H1 (cell line): ENCODE results near the gene TMEM222.

Source experiments
- CHD7 ChIP-seq: fragments of 300-600 bp; sonication (generic); IDR thresholded peaks from 2 replicates; pipeline ENCODE4 v1.7.1; 2012; ENCODE audit warnings: low read length, moderate library complexity, mild to moderate bottlenecking, inconsistent platforms; ENCODE audit not compliant: insufficient replicate concordance
- CTCF ChIP-seq, 3 experiments: IDR thresholded peaks; 1 replicate in 2 of 3; 2 replicates in 1 of 3; pipeline versions ENCODE4 v1.5.1 to v1.6.1; 2011; ENCODE audit warnings: low read length in 3 of 3, mild to moderate bottlenecking in 3 of 3, inconsistent platforms in 2 of 3, low read depth in 1 of 3, moderate library complexity in 1 of 3; ENCODE audit not compliant: insufficient read depth in 1 of 3; ENCODE audit errors: control extremely low read depth in 1 of 3
- EZH2 ChIP-seq: fragments of 200-600 bp; sonication (generic); IDR thresholded peaks from 2 replicates; pipeline ENCODE4 v1.7.1; 2012; ENCODE audit warnings: low read depth, mild to moderate bottlenecking, moderate library complexity, low read length, inconsistent platforms; ENCODE audit not compliant: severe bottlenecking
- GABPA ChIP-seq: IDR thresholded peaks from 2 replicates; pipeline ENCODE4 v1.6.1; 2011; ENCODE audit warnings: mild to moderate bottlenecking, low read length, moderate library complexity, borderline replicate concordance; ENCODE audit not compliant: insufficient read depth
- HDAC6 ChIP-seq: IDR thresholded peaks from one replicate; pipeline ENCODE4 v1.7.1; 2012; ENCODE audit warnings: low read depth, mild to moderate bottlenecking, inconsistent platforms, low read length, moderate library complexity
- JUND ChIP-seq: IDR thresholded peaks from 2 replicates; pipeline ENCODE4 v1.6.1; 2011; ENCODE audit warnings: mild to moderate bottlenecking, improper control_type of control experiment, low read length
- KDM1A ChIP-seq: fragments of 200-600, 300-600 bp; sonication (generic); IDR thresholded peaks from 2 replicates; pipeline ENCODE4 v1.7.1; 2016; ENCODE audit warnings: mild to moderate bottlenecking, low read length, borderline replicate concordance
- MAFK ChIP-seq: IDR thresholded peaks from 2 replicates; pipeline ENCODE4 v1.6.1; 2012; ENCODE audit warnings: low read depth, mild to moderate bottlenecking, improper control_type of control experiment, low read length
- POLR2A ChIP-seq, 2 experiments: IDR thresholded peaks; 1 replicate in 1 of 2; 2 replicates in 1 of 2; pipeline ENCODE4 v1.6.1; 2011; ENCODE audit warnings: low read depth in 2 of 2, low read length in 2 of 2, mild to moderate bottlenecking in 2 of 2; ENCODE audit errors: control extremely low read depth in 1 of 2
- RFX5 ChIP-seq: IDR thresholded peaks from 2 replicates; pipeline ENCODE4 v1.6.1; 2011; ENCODE audit warnings: low read depth, low read length, improper control_type of control experiment, borderline replicate concordance
- SP4 ChIP-seq: IDR thresholded peaks from 2 replicates; pipeline ENCODE4 v1.6.1; 2012; ENCODE audit warnings: low read length, inconsistent platforms
- YY1 ChIP-seq: IDR thresholded peaks from 2 replicates; pipeline ENCODE4 v1.6.1; 2011; ENCODE audit warnings: low read depth, mild to moderate bottlenecking, low read length

DNA sequence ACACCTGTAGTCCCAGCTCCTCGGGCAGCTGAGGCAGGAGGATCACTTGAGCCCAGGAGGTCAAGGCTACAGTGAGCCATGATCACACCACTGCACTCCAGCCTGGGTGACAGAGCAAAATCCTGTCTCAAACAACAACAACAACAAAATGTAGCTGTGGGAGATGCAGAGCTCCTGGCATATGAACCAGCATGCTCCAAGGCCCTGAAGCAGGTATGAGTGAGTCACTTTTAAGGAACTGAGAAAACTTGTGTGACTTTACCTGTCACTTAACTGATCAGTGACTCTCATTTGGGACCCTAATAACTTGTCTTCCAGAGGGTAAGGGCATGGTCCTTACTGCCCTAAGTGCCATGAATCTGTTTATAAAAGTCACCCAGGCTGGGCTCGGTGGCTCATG, 19.4 kb upstream of the TMEM222 start:
- TF ChIP-seq POLR2A (IDR thresholded peaks at IDR 0.05; ENCODE audit: control extremely low read depth in 1 of 2, low read depth in 2 of 2, low read length in 2 of 2), result no peak
- TF ChIP-seq GABPA, result no peak
- TF ChIP-seq SP4, result no peak
- no peak for TF ChIP-seq HDAC6
- TF ChIP-seq CTCF (IDR thresholded peaks at IDR 0.05; ENCODE audit: control extremely low read depth in 1 of 3, insufficient read depth in 1 of 3, low read depth in 1 of 3, low read length in 3 of 3), result no peak
- no peak for TF ChIP-seq CHD7
- no peak for TF ChIP-seq EZH2
- TF ChIP-seq YY1, result no peak
- no peak for TF ChIP-seq KDM1A
- no peak for TF ChIP-seq RFX5
- TF ChIP-seq JUND, result no peak
- no peak for TF ChIP-seq MAFK
